D341Med (cell line): Measurements from ENCODE around the gene PXYLP1.
"Not testable (repeated sequence)": the region's sequence is repeated elsewhere in the genome, so short reads cannot be mapped to it uniquely, and the experiment has no call there.

Source experiments
- DNase-seq: peaks from one replicate; pipeline ENCODE4 v3.0.0; 2012; ENCODE audit warnings: low spot score

Gene PXYLP1

GRCh38 chr3:141300426-141300825, 68.8 kb downstream of the PXYLP1 start:
- DNase-seq: not testable (repeated sequence)

- DNase-seq: no peak
Measured at GRCh38 chr3:141302364-141303141, 70.9 kb downstream of the PXYLP1 start.

- peak; percentile 68 for DNase-seq
Measured at GRCh38 chr3:141303481-141304223, 72.0 kb downstream of the PXYLP1 start.

DNA sequence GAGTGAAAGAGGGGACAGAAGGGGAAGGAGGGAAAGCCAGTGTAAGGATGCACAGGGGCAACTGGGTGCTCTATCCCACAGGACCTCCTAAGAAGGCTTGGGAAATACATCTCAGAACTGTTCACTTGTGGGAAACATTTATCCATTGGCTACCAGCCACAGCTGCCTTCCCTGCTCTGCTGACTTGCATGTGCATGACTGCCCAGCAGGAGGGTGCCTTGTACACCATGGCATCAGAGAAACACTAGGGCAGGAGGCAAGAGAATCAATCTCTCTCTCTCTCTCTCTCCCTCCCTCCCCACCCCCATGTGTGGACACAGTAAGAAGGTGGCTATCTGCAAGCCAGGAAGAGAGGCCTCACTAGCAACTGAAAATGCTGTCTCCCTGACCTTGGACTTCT, 73.8 kb downstream of the PXYLP1 start:
- no peak for DNase-seq

DNA sequence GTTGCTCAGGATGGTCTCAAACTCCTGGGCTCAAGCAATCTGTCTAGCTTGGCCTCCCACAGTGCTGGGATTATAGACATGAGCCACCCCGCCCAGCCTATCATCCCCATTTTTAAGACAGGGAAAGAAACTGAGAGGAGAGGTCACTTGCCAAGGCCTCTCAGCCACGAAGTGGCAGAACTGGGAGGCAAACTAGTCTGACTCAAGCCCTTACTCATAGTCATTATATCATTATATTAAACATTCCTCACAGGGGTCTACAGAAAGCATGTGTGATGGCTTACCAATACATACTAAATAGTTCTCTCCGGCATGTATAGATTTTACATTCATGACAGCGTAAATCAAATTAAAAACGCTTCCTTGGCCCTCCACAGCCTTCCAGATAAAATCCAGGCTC, 74.7 kb downstream of the PXYLP1 start:
- DNase-seq: no peak

GRCh38 chr3:141306922-141307321, 75.3 kb downstream of the PXYLP1 start:
- DNase-seq: no peak

- DNase-seq: no peak
Measured at GRCh38 chr3:141307351-141308059, 75.9 kb downstream of the PXYLP1 start.

DNA sequence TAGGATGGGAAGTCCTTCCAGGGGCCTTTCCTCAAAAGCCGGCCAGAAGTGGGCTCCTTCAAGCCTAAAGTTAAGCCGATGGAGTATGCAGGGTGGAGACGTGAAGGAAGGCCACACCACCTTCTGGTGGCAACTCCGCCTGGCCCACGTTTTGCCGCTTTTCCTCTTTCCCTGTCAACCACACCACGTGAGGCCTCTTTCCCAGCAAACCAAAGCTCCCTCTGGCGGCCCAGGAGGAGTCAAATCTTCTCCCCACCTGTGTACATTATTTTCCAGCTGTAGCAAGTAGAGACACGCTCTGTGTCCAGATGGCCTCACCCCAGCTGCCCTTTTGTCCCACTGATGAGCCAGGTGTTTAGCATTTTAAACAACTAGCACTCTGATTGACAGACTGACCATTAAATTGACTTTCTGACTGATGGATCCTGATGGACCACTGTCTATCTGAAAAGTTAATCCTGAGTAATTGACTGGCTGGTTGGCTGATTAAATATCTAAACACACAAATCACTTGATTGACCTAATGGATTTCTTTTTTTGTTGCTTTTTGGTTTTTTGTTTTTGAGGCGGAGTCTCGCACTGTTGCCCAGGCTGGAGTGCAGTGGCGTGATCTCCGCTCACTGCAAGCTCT, 77.1 kb downstream of the PXYLP1 start:
- DNase-seq: peak; percentile 68

- DNase-seq: no peak
Measured at GRCh38 chr3:141311170-141311495, 79.5 kb downstream of the PXYLP1 start.

DNA sequence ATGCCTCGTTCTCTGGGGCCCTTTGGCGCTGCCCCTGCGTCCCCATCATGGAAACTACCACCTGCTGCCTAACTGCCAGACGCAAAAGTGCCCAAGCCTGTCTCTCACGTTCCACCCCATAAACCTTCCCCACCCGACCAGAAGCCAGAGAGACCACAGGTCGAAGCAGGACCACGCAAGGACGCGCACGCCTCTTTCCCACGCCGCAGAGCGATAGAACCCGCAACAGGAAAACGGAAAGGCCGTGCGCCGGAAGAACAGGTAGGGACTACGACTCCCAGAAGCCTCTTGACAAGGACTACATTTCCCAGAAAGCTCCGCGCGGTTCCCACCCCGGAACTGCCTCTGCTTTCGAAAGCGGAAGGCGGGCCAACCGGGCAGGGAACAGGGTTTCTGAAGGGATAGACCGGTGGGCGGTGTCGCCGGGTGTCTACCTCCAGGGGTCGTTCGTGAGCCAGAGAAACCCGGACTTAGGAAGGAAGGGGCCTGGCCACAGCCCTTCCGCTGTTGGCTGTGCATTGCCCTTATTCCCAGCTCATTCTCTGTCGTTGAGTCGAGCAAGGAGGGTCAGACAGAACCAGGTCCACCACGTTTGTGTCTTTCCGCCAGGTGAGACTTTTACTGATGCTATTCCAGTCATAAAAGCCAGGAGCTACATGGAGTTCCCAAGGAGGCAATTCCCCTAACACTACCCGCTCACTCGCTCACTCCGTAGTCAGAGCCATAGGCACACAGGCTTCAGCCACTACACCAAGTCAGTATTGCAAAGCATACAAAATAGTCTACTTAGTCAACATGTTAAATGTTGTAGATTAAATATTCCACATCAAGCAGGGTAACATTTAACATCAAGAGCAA, 80.1 kb downstream of the PXYLP1 start:
- peak; percentile 97 for DNase-seq

- DNase-seq: no peak
Measured at GRCh38 chr3:141312354-141313092, 80.9 kb downstream of the PXYLP1 start.

GRCh38 chr3:141313093-141313683, 81.6 kb downstream of the PXYLP1 start:
- no peak for DNase-seq

GRCh38 chr3:141314415-141314814, 82.8 kb downstream of the PXYLP1 start:
- DNase-seq: not testable (repeated sequence)

GRCh38 chr3:141316851-141317250, 85.2 kb downstream of the PXYLP1 start:
- no peak for DNase-seq

- DNase-seq: no peak
Measured at GRCh38 chr3:141320399-141321108, 88.9 kb downstream of the PXYLP1 start.

GRCh38 chr3:141321109-141321497, 89.5 kb downstream of the PXYLP1 start:
- no peak for DNase-seq

- DNase-seq: no peak
Measured at GRCh38 chr3:141323936-141324704, 92.5 kb downstream of the PXYLP1 start.

DNA sequence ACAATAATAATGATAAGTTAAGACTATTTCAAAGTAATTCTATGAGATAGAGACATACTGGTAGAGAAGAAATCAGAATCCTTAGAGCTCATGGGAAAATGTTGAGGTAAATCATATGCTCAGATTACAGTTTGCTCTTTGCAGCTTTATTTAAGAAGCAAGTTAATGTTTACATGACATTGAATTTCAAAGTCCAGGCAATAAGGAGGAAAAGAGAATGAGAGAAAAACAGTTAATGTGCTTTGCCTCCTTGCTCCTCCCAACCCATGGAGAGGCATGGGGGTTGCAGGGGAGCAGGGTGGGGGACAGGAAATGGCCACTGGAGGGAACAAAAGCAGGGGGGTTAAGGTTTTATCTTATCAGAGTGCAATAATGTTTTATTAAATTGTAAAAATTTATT, 94.5 kb downstream of the PXYLP1 start:
- no peak for DNase-seq

- no peak for DNase-seq
Measured at GRCh38 chr3:141326626-141327025, 95.0 kb downstream of the PXYLP1 start.
